ENCODE data around the gene CUTA.

CUTA gene

DNA sequence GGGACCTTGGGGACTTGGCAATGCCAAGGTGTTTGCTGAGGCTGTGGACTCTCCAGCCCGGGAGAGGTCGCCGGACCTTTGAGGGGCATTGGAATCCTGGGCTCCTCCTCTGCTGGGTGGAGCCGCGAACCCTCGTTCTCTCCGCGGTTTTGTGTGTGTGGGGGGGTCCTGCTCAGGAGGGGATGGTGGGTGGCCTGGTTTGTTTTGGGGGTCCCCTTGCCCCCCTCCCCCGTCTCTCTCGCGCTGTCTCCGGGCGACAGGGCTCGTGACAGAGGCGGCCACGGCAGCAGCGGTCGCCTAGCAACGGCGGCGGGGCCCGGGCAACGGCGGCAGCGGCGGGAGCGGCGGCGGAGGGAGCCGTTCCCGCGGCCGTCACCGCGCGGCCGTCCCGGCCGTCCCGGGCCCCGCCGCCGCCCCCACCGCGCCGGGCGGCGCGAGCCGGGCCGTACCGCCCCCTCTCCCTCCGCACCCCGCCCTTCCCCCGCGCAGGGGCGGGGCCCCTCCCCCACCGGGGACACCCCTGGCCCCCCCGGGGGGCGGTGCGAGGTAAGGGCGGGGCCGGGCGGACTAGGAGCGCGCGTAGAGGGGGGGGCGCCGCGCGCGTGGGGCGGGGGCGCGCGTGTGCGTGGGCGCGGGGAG is 9.8 kb upstream of the CUTA start:
- H3K36me3 ChIP-seq (ENCODE audit: control insufficient read depth, insufficient read depth, low read length): peaks cover 7% of the 10 kb centered on the region
- H3K4me1 ChIP-seq (ENCODE audit: control insufficient read depth, insufficient read depth, low read length): peaks cover 21% of the 10 kb centered on the region
- peak overlapping the region; percentile 80 for H3K4me3 ChIP-seq (ENCODE audit: low read depth, low read length)
- no peaks in the 10 kb centered on the region for H3K27me3 ChIP-seq (ENCODE audit: control insufficient read depth, insufficient read depth, low read length)
- no peak overlapping the region for H3K9ac ChIP-seq (ENCODE audit: low read depth, low read length)
- no peaks in the 10 kb centered on the region for H3K9me3 ChIP-seq (ENCODE audit: control insufficient read depth, insufficient read depth, low read length)

DNA sequence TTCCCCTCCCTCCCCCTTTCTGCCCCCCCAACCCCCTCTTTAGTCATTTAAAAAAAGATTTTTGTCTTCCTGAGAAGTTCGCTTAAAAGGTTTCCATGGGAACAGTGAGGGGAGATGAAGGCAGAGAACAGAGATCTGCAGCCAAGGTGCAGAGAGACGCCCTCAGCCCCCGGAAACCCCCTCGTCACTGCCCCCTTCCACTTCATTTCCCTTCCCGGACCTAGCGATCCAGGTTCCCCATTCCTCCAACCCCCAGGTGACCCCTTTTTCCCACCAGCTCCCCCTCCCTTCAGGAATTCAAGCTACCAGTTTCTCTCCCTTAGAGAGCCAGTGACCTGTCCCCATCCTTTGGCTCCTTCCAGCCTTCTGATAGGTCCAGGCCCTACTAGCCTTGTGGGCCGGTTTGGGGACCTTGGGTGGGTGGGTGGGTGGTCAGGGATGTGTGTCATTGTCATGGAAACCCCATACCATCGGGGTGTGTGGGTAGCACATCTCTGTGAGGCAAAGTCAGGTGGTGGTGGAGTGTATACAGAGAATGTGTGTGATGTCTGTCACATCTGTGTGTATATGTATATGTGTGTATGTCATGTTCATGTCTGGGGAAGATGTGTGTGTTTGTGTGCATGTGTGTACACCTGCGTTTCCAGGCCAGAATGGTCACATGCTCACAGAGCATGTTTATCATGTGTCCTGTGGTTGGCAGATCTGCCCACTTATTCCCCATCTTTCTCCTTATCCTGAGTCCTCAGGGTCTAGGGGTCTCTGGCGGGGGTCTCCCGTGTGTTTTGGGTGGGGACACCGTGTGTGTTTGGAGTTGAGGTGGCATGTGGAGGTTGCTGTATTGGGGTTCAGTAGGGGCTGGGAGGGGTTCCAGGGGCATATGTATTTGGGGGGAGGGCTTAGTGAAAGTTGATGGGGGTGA is 8.9 kb upstream of the CUTA start:
- Histone ChIP-seq H3K4me3 (ENCODE audit: low read depth, low read length) (peak overlapping the region; percentile 80), H3K9me3 (ENCODE audit: control insufficient read depth, insufficient read depth, low read length) (no peaks in the 10 kb centered on the region), H3K27me3 (ENCODE audit: control insufficient read depth, insufficient read depth, low read length) (no peaks in the 10 kb centered on the region), H3K9ac (ENCODE audit: low read depth, low read length) (no peak overlapping the region), H3K36me3 (ENCODE audit: control insufficient read depth, insufficient read depth, low read length) (peaks cover 7% of the 10 kb centered on the region), H3K4me1 (ENCODE audit: control insufficient read depth, insufficient read depth, low read length) (peaks cover 20% of the 10 kb centered on the region)

DNA sequence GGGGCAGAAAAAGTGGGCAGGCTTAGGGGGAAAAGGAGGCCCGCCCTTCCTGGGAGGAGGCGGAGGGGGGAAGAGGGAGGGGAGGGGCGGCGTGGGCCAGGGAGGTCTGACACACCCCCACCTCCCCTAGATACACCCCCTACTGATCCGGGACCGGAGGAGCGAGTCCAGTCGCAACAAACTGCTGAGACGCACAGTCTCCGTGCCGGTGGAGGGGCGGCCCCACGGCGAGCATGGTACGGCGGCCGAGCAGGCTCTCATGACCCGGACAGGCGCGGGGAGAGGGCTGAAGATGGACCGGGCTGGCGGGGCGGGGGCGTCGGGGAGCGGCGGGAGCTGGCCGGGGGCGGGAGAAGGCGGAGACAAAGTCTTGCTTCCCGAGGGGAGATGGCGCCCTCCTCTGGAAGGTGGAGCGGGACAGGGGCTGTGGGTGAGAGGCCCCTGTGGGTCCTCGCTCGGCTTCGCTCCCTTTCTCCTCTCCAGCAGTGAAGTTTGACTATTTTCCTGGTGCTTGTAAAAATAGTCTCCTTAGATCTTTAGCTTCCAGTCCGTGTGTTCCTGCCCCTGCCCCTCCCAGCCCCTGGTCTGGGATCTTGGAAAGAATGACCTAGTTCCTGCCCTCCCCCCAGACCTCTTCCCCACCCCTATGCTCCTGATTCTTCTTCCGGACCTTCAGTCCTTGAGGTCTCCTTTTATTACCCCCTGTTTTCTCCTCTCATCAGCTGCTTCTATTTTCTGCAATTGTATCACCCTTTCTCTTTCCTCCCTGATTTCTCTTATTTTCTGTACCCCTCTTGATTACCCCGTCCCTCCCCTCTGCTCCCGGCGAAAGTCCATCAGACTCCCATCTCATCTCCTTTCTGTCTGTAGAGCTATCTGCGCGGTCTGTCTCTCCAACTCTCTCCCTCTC is 8.0 kb upstream of the CUTA start:
- Histone ChIP-seq H3K9ac (ENCODE audit: low read depth, low read length) (no peak overlapping the region), H3K36me3 (ENCODE audit: control insufficient read depth, insufficient read depth, low read length) (peaks cover 7% of the 10 kb centered on the region), H3K27me3 (ENCODE audit: control insufficient read depth, insufficient read depth, low read length) (no peaks in the 10 kb centered on the region), H3K9me3 (ENCODE audit: control insufficient read depth, insufficient read depth, low read length) (no peaks in the 10 kb centered on the region), H3K4me1 (ENCODE audit: control insufficient read depth, insufficient read depth, low read length) (peaks cover 23% of the 10 kb centered on the region), H3K4me3 (ENCODE audit: low read depth, low read length) (peak overlapping the region; percentile 80)

DNA sequence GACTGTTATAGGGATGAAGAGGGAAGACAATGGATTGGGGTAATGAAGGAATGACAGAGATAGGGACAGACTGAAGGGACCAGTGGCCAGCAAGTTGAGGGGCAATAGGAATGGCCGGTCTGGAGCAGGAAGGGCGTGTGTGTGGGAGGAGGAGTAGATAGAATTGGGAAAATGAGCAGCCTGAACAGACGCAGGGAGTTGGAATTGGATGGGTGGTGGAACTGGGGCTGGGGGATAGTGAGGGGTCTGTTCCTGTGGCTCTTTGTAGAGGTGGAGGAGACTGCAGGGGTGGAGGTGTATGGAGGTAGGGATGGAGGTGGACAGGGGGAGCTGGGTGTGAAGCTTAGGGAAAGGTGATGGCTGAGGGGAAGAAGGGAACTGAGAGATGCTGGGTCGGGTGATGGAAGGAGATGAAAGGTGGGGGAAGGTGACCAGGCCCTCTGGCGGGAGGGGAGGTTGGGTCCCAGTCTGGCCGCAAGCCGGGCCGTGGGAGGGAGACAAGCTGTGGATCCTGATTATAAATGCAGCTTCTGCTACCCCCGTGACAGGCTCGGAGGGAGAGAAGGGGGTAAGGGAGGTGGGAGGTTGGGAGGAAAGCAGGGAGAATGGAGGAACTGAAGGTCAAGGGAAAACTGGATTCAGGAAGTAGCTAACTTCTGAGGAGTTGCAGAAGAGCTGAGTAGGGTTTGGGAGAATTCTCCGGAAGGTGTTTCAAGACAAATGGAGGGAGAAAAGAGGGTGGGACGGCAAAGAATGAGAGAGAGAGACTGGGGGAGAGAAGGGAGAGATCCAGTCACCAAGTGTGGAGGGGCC is 7.2 kb upstream of the CUTA start:
- H3K9me3 ChIP-seq (ENCODE audit: control insufficient read depth, insufficient read depth, low read length): no peaks in the 10 kb centered on the region
- peak overlapping the region; percentile 84 for H3K9ac ChIP-seq (ENCODE audit: low read depth, low read length)
- H3K27me3 ChIP-seq (ENCODE audit: control insufficient read depth, insufficient read depth, low read length): no peaks in the 10 kb centered on the region
- peaks cover 7% of the 10 kb centered on the region for H3K36me3 ChIP-seq (ENCODE audit: control insufficient read depth, insufficient read depth, low read length)
- H3K4me1 ChIP-seq (ENCODE audit: control insufficient read depth, insufficient read depth, low read length): peaks cover 17% of the 10 kb centered on the region
- H3K4me3 ChIP-seq (ENCODE audit: low read depth, low read length): peak overlapping the region; percentile 80

DNA sequence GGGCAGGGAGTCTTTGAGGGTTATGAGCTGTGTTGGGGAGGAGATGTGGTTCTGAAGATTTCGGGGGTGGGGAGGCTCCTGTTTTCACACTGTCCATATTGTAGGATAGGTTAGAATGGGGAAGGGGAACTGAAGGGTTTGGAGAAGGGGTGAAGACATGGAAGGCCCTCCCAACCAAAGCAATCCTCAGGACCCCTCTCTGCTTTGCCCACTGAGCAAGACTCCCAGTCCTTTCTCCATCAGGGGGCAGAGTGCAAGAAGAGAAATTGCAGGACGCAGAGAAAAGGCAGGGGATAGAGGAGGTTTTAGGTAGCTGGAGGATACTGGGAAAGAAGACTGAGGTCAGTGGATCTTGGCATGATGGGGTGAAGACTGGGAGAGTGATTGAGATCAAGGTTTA is 5.9 kb upstream of the CUTA start:
- H3K4me1 ChIP-seq (ENCODE audit: control insufficient read depth, insufficient read depth, low read length): peaks cover 20% of the 10 kb centered on the region
- peaks cover 7% of the 10 kb centered on the region for H3K36me3 ChIP-seq (ENCODE audit: control insufficient read depth, insufficient read depth, low read length)

DNA sequence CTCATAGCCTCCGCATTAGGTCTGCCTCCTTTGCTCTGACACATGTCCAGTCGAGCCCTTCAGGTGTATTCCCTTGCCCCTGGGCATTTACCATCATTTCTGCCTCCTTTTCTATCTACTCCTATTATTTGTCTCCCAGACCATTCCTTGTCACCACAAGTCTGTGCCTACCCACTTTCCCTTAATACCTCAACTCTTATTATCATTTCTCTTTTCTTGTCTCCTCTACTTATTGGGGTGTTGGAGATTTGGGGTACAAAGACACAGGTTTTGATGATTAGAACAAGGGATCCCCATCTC is 3.4 kb upstream of the CUTA start:
- Histone ChIP-seq H3K9me3 (ENCODE audit: control insufficient read depth, insufficient read depth, low read length) (no peaks in the 10 kb centered on the region), H3K4me1 (ENCODE audit: control insufficient read depth, insufficient read depth, low read length) (peaks cover 21% of the 10 kb centered on the region), H3K36me3 (ENCODE audit: control insufficient read depth, insufficient read depth, low read length) (peaks cover 7% of the 10 kb centered on the region), H3K27me3 (ENCODE audit: control insufficient read depth, insufficient read depth, low read length) (no peaks in the 10 kb centered on the region), H3K4me3 (ENCODE audit: low read depth, low read length) (peak overlapping the region; percentile 82), H3K9ac (ENCODE audit: low read depth, low read length) (peak overlapping the region; percentile 37)

More for the DNA sequence above, 5.9 kb upstream of the CUTA start:
- H3K4me3 ChIP-seq (ENCODE audit: low read depth, low read length): no peak overlapping the region
- H3K9ac ChIP-seq (ENCODE audit: low read depth, low read length): no peak overlapping the region
- H3K27me3 ChIP-seq (ENCODE audit: control insufficient read depth, insufficient read depth, low read length): no peaks in the 10 kb centered on the region
- no peaks in the 10 kb centered on the region for H3K9me3 ChIP-seq (ENCODE audit: control insufficient read depth, insufficient read depth, low read length)

DNA sequence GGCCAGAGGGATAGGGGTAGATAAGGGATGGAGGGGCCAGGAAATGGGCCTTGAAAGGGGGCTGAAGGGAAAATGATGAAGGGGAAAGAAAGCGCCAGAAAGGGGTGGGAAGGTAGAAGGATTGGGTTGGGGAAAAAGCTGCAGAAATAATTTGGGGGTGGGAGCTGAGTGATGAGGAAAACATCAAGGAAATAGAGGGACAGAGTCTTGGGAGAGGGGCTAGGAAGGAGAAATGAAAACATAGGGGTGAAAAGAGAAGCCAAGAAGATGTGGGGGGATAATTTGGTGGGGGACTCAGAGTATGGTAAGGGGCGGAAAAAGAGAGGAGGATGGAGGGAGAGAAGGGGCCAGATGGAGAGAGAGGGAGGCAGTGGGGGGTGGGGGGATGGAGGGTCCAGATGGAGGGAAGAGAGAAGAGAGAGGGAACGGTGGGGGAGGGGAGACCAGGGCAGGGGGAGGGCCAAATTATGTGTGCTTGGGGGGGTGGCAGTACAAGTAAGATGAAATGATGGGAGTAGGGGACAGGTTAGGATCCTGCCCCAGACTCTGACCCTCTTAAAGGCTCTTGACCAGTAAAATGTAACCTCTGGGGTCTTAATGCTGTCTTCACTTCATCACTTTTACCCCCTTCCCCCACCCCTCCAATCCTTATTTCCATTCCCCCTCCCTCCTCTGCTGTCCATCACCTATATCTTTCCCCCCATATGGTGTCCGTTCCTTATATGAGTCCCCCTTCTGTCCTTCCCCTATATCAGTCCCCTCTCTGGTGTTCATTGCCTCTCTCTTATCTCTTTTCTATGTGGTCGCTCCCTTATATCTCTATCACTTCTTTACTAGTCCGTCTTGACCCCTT is 2.8 kb upstream of the CUTA start:
- Histone ChIP-seq H3K9ac (ENCODE audit: low read depth, low read length) (no peak overlapping the region), H3K27me3 (ENCODE audit: control insufficient read depth, insufficient read depth, low read length) (no peaks in the 10 kb centered on the region), H3K4me3 (ENCODE audit: low read depth, low read length) (peak overlapping the region; percentile 82), H3K4me1 (ENCODE audit: control insufficient read depth, insufficient read depth, low read length) (peaks cover 21% of the 10 kb centered on the region), H3K9me3 (ENCODE audit: control insufficient read depth, insufficient read depth, low read length) (no peaks in the 10 kb centered on the region), H3K36me3 (ENCODE audit: control insufficient read depth, insufficient read depth, low read length) (peaks cover 8% of the 10 kb centered on the region)

DNA sequence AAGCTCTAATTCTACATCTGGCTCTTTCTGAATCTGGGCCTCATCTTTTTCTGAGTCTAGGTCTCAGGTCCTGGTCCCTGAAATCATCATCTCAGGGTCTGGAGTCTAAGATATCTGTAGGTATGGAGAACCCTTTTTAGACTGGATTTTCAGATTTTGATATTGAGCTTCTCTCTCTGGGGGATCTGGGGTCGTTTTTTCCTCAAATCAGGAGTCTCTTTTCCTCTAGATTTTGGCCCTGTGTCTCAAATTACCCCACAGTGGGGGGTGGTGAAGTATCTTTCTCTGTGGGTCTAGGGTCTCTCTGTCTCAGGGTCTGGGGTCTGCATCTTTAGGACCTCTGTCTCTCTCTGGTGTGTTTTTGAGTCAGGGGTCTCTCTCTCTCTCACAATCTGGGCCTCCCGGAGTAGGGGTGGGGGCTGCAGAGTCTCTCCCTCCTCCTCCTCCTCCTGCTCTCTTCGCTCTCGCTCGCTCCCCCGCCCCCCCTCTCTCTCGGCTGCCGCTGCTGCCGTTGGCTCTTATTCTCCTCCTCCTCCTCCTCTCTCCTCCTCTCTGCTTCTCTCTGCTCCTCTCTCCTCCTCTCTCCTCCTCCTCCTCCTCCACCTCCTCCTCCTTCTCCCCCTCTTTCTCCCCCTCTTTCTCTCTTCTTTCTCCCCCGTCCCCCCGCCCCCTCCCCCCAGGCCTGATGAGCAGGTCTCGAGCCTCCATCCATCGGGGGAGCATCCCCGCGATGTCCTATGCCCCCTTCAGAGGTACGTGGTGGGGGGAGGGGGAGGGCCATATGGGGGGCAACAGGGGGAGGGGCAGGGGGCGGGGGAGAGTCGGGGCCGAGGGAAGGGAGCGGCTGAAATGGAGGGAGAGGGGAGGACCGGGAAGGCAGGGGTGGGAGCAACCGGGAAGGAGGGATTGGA is 1.9 kb upstream of the CUTA start, which contains the start of gene SYNGAP1:
TSS of gene SYNGAP1 (plus strand) at position 486 of the 911 bp plus-strand sequence. CDS start at position 686, 200 bp downstream.
- Histone ChIP-seq H3K4me1 (ENCODE audit: control insufficient read depth, insufficient read depth, low read length) (peaks cover 23% of the 10 kb centered on the region), H3K4me3 (ENCODE audit: low read depth, low read length) (peak within 1 kb of the TSS; percentile 98), H3K27me3 (ENCODE audit: control insufficient read depth, insufficient read depth, low read length) (no peaks in the 10 kb centered on the region), H3K9me3 (ENCODE audit: control insufficient read depth, insufficient read depth, low read length) (no peaks in the 10 kb centered on the region), H3K36me3 (ENCODE audit: control insufficient read depth, insufficient read depth, low read length) (peaks cover 16% of the 10 kb centered on the region), H3K9ac (ENCODE audit: low read depth, low read length) (peak within 1 kb of the TSS; percentile 47)

DNA sequence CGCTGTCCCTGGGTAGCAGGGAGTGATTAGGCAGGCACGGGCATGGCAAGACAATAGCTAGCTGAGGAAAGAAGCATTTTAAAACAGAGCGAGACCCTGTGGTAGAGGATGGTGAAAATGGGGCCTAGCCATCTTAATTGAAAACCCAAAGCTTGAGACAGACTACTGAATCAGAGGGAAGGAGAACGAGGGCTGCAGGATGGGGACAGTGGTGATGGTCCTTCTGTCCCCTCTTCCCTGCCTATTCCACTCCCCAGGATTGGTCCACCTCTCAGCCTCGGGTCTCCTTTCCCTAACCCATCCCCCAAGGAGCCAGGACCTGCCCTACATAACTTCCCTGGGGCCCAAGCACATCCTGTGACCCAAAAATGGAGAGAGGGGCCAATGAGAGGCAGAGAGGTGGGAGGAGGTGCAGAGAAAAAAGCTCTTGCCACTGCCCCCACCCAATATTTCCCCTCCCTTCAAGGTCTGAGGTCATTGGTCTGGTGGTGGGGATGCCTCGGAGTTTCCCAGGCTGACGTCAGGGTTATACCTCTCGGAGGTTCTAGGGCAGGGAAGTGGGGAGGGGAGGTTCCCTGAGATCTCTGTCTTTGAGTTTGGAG is 884 bp upstream of the CUTA start:
- Histone ChIP-seq H3K9ac (ENCODE audit: low read depth, low read length) (peak overlapping the region; percentile 47), H3K4me3 (ENCODE audit: low read depth, low read length) (peak overlapping the region; percentile 98), H3K4me1 (ENCODE audit: control insufficient read depth, insufficient read depth, low read length) (peaks cover 22% of the 10 kb centered on the region), H3K36me3 (ENCODE audit: control insufficient read depth, insufficient read depth, low read length) (peaks cover 23% of the 10 kb centered on the region), H3K27me3 (ENCODE audit: control insufficient read depth, insufficient read depth, low read length) (no peaks in the 10 kb centered on the region), H3K9me3 (ENCODE audit: control insufficient read depth, insufficient read depth, low read length) (no peaks in the 10 kb centered on the region)

Measured in iPS-15b (cell line).